HFFc6 (cell line): Measurements from ENCODE around the gene USP25. TPM values are rescaled to one million over a fixed set of nuclear protein-coding genes. Genes with fewer than 3 reads are reported as not detected.

Experiments used
- DNase-seq: peaks from one replicate; pipeline ENCODE4 v3.0.0-alpha.2; 2018
- H3K27ac Mint-ChIP-seq: 2 replicates; pipeline ENCODE4 v1.8.0; 2020; ENCODE audit warnings: mild to moderate bottlenecking, mixed read lengths
- H3K27me3 Mint-ChIP-seq: 2 replicates; pipeline ENCODE4 v1.8.0; 2021; ENCODE audit warnings: mild to moderate bottlenecking, moderate library complexity, mixed read lengths; ENCODE audit not compliant: insufficient read depth
- H3K36me3 Mint-ChIP-seq: 2 replicates; pipeline ENCODE4 v1.8.0; 2021; ENCODE audit warnings: low read depth, mixed read lengths
- H3K4me1 Mint-ChIP-seq: 2 replicates; pipeline ENCODE4 v1.8.0; 2020; ENCODE audit warnings: low read depth, mixed read lengths
- H3K4me3 Mint-ChIP-seq: 2 replicates; pipeline ENCODE4 v1.8.0; 2020; ENCODE audit warnings: mild to moderate bottlenecking, moderate library complexity, mixed read lengths
- H3K9me3 Mint-ChIP-seq: 2 replicates; pipeline ENCODE4 v1.8.0; 2020; ENCODE audit warnings: mild to moderate bottlenecking, mixed read lengths
- CTCF ChIP-seq: fragments of 200-600 bp; sonication (generic); IDR thresholded peaks from 2 replicates; pipeline ENCODE4 v1.5.0; 2021; ENCODE audit warnings: antibody characterized with exemption, mild to moderate bottlenecking
- total RNA-seq, 6 experiments: library from RNA; stranded (reverse); fragmentation: NEBNext Ultra II Directional; extraction: Animal tissue kit (Norgen Biotek cat#: 25700); gene quantifications; 2 replicates in 1 of 6; 3 replicates in 5 of 6; pipeline ENCODE4 v1.2.3, GENCODE V29; 2021

USP25 gene
- total RNA-seq, 6 experiments from 2014 or later: 13.8 to 18.3 (median 16.6) TPM

DNA sequence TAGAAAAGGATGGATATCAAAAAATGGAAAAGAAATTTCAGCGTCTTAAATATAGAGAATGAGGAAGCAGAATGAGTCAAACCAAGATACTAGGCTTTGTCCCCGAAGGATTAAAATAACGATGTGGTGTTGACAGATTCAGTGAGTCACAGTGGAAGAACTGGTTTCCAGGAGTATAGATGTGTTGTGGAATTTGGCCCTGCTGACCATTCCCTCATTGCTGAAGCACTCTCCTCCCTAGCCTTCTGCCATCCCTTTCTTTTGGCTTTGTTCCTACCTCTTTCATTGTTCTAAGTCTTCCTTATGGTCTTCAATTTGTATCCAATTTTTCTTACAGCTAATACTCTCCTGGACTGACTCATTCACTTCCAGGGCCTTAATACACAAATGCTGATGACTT, 23.1 kb upstream of the USP25 start:
- H3K27me3 Mint-ChIP-seq: peaks cover 12% of the 10 kb centered on the region
- H3K36me3 Mint-ChIP-seq: peaks cover 12% of the 10 kb centered on the region
- peaks cover 15% of the 10 kb centered on the region for H3K9me3 Mint-ChIP-seq
- H3K4me1 Mint-ChIP-seq: peaks cover 16% of the 10 kb centered on the region
- no peak for TF ChIP-seq CTCF
- no peak overlapping the region for H3K4me3 Mint-ChIP-seq
- H3K27ac Mint-ChIP-seq: no peak overlapping the region; the same call in 1 of the 2 replicates
- DNase-seq: peak; percentile 88

DNA sequence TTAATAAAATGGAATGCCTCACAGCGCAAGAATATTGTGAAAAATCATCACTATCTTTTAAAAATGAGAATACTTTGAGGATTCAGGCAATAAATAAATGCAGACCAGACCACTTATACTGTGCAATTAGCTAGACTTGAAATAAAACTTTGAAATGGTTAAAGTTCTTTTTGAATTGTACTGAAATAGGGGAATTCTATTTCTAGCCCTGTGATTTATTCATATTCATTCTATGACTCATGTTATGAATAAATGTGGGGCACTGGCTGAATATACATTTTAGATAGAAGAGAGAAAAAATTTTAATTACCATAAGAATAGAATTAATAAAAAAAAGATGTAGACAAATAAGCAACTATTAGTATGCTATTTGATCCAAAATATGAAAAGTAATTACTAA, 16.4 kb upstream of the USP25 start:
- no peak for DNase-seq
- H3K4me1 Mint-ChIP-seq: 0 out of 2 replicates have a peak, but pooled peaks cover 6% of the 10 kb centered on the region
- TF ChIP-seq CTCF: no peak
- H3K27ac Mint-ChIP-seq: no peak overlapping the region
- H3K9me3 Mint-ChIP-seq: no peaks in the 10 kb centered on the region
- H3K4me3 Mint-ChIP-seq: no peak overlapping the region
- H3K27me3 Mint-ChIP-seq: peaks cover 12% of the 10 kb centered on the region
- no peaks in the 10 kb centered on the region for H3K36me3 Mint-ChIP-seq

GRCh38 chr21:15718711-15719110, 11.1 kb upstream of the USP25 start:
- H3K4me1 Mint-ChIP-seq: no peaks in the 10 kb centered on the region
- no peak overlapping the region for H3K4me3 Mint-ChIP-seq
- no peak for TF ChIP-seq CTCF
- H3K36me3 Mint-ChIP-seq: no peaks in the 10 kb centered on the region
- DNase-seq: no peak
- no peaks in the 10 kb centered on the region for H3K9me3 Mint-ChIP-seq
- H3K27me3 Mint-ChIP-seq: peaks cover 7% of the 10 kb centered on the region
- H3K27ac Mint-ChIP-seq: no peak overlapping the region

DNA sequence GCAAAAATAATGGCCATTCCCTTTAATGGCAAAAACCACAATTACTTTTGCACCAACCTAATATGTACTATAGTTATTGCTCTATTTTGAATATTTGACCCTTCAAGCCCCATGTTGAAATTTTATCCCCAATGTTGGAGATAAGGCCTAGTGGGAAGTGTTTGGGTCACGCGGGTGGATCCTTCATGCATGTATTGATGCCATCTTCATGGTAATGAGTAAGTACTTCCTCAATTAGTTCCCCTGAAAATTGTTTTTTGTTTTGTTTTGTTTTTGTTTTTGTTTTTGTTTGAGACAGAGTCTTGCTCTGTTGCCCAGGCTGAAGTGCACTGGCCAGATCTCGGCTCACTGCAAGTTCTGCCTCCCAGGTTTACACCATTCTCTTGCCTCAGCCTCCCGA, 9.8 kb upstream of the USP25 start:
- Mint-ChIP-seq H3K36me3 (no peaks in the 10 kb centered on the region), H3K4me1 (no peaks in the 10 kb centered on the region), H3K9me3 (no peaks in the 10 kb centered on the region), H3K27me3 (peaks cover 10% of the 10 kb centered on the region), H3K4me3 (no peak overlapping the region), H3K27ac (no peak overlapping the region)
- DNase-seq: no peak
- no peak for TF ChIP-seq CTCF

DNA sequence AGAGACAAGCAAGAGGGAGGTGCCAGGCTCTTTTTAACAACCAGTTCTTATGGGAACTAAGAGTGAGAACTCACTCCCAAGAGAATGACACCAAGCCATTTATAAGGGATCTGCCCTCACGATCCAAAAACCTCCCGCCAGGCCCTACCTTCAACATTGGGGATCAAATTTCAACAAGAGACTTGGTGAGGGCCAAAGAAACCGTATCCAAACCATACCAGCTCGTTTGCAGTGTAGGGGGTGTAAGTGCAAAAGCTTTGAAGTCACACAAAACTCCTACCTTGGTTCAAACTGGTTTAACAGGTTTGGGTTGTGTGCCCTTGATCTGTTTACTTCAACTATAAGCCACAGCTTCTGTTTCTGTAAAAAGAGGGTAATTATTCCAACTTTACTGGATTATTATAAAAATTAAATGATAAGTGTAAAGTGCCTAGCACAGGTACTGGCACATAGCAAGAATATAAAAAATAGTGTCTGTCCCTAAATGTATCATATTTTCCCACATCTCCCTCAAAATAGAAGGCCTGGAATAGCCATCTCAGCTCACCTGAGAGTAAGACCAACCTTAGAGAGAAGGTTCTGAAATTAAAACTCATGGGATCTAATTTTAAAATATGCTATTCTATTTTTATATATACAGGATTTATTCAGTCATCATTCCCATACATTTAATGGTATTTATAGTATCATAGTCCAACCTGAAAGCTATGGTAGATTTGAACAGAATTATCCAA, 7.0 kb upstream of the USP25 start:
- Mint-ChIP-seq H3K27me3 (peaks cover 22% of the 10 kb centered on the region), H3K4me3 (no peak overlapping the region), H3K4me1 (no peaks in the 10 kb centered on the region), H3K9me3 (no peaks in the 10 kb centered on the region), H3K27ac (no peak overlapping the region), H3K36me3 (no peaks in the 10 kb centered on the region)
- no peak for TF ChIP-seq CTCF
- DNase-seq: no peak
